OCI-LY1 (cell line): ENCODE measurements around the gene TEX53.

Source experiments
- H2AFZ ChIP-seq: fragments of 200-600 bp; sonication (generic), shearing (Covaris generic); 2 replicates; pipeline ENCODE4 v1.6.0; 2014; ENCODE audit warnings: antibody characterized with exemption, mild to moderate bottlenecking, low read length
- H3F3A ChIP-seq: fragments of 200-600 bp; sonication (generic), shearing (Covaris generic); 2 replicates; pipeline ENCODE4 v1.6.0; 2014; ENCODE audit warnings: mild to moderate bottlenecking, antibody characterized with exemption, low read length, moderate library complexity; ENCODE audit not compliant: insufficient read depth
- H3K27ac ChIP-seq: fragments of 200-600 bp; sonication (generic); 2 replicates; pipeline ENCODE4 v1.5.1; 2014; ENCODE audit warnings: low read length, mixed run types, mild to moderate bottlenecking, low read depth; ENCODE audit not compliant: poor library complexity, severe bottlenecking
- H3K27me3 ChIP-seq: fragments of 200-600 bp; sonication (generic); 2 replicates; pipeline ENCODE4 v1.6.0; 2014; ENCODE audit warnings: antibody characterized with exemption, mild to moderate bottlenecking, low read length, moderate library complexity; ENCODE audit not compliant: insufficient read depth
- H3K36me3 ChIP-seq: fragments of 200-600 bp; sonication (generic); 2 replicates; pipeline ENCODE4 v1.6.1; 2014; ENCODE audit warnings: mild to moderate bottlenecking, antibody characterized with exemption, low read length, moderate library complexity, mixed read lengths; ENCODE audit not compliant: insufficient read depth
- H3K4me1 ChIP-seq: fragments of 200-600 bp; sonication (generic); 2 replicates; pipeline ENCODE4 v1.5.1; 2014; ENCODE audit warnings: mild to moderate bottlenecking, low read length, moderate library complexity; ENCODE audit not compliant: insufficient read depth, severe bottlenecking
- H3K4me2 ChIP-seq: fragments of 200-600 bp; sonication (generic), shearing (Covaris generic); 2 replicates; pipeline ENCODE4 v1.6.1; 2014; ENCODE audit warnings: low read length
- H3K4me3 ChIP-seq: fragments of 200-600 bp; sonication (generic); 2 replicates; pipeline ENCODE4 v1.5.1; 2014; ENCODE audit warnings: low read length, low read depth, mild to moderate bottlenecking, mixed read lengths; ENCODE audit not compliant: poor library complexity, severe bottlenecking
- H3K79me2 ChIP-seq: fragments of 200-600 bp; shearing (Covaris generic); 2 replicates; pipeline ENCODE4 v1.6.1; 2016; ENCODE audit warnings: mixed run types, low read length, mixed read lengths; ENCODE audit not compliant: insufficient read depth
- H3K9ac ChIP-seq: fragments of 200-600 bp; sonication (generic), shearing (Covaris generic); 2 replicates; pipeline ENCODE4 v1.6.1; 2014; ENCODE audit warnings: mild to moderate bottlenecking, low read length, mixed read lengths
- H3K9me2 ChIP-seq: fragments of 200-600 bp; sonication (generic), shearing (Covaris generic); 2 replicates; pipeline ENCODE4 v1.6.1; 2014; ENCODE audit warnings: low read depth, mild to moderate bottlenecking, low read length, mixed read lengths
- H3K9me3 ChIP-seq: fragments of 200-600 bp; shearing (Covaris generic); 2 replicates; pipeline ENCODE4 v1.6.1; 2014; ENCODE audit warnings: low read length, mixed read lengths
- H4K20me1 ChIP-seq: fragments of 200-600 bp; sonication (generic), shearing (Covaris generic); 2 replicates; pipeline ENCODE4 v1.6.0; 2016; ENCODE audit warnings: mild to moderate bottlenecking, low read length; ENCODE audit not compliant: insufficient read depth
- EZH2 ChIP-seq: fragments of 200-600 bp; sonication (generic), shearing (Covaris generic); IDR thresholded peaks from 2 replicates; pipeline ENCODE4 v1.8.0; 2017; ENCODE audit warnings: borderline replicate concordance, mixed run types, mild to moderate bottlenecking, antibody characterized with exemption, low read length, moderate library complexity, mixed read lengths
- TF ChIP-seq, protein P1 (sequence below): fragments of 200-600 bp; sonication (generic), shearing (Covaris generic); IDR thresholded peaks from 2 replicates; pipeline ENCODE4 v1.5.1; 2017; ENCODE audit warnings: mild to moderate bottlenecking, antibody characterized with exemption, low read length, moderate library complexity, mixed read lengths

The TEX53 gene

DNA sequence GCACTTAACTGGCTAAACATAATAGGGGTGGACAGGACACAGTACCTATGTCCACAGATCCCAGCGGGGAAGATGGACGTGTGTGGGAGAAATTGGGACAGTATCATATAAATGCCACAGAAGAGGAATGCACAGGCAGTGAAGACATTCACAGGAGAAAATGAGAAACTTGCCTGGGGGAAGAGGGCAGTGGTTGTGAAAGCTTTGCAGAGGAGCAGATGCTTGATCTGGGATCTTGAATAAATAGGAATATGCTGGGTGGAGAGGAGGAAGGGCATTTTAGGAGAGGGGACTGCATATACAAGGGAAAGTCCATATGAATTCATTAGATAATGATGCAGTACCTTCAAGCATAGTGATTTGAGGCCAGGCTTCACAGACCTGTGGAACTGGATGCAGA is 32.9 kb downstream of the TEX53 start:
- TF ChIP-seq EZH2, result no peak
- TF ChIP-seq, protein P1, sequence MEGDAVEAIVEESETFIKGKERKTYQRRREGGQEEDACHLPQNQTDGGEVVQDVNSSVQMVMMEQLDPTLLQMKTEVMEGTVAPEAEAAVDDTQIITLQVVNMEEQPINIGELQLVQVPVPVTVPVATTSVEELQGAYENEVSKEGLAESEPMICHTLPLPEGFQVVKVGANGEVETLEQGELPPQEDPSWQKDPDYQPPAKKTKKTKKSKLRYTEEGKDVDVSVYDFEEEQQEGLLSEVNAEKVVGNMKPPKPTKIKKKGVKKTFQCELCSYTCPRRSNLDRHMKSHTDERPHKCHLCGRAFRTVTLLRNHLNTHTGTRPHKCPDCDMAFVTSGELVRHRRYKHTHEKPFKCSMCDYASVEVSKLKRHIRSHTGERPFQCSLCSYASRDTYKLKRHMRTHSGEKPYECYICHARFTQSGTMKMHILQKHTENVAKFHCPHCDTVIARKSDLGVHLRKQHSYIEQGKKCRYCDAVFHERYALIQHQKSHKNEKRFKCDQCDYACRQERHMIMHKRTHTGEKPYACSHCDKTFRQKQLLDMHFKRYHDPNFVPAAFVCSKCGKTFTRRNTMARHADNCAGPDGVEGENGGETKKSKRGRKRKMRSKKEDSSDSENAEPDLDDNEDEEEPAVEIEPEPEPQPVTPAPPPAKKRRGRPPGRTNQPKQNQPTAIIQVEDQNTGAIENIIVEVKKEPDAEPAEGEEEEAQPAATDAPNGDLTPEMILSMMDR, result no peak
- Histone ChIP-seq H3K27ac (no peak overlapping the region), H4K20me1 (no peaks in the 10 kb centered on the region), H3K79me2 (peaks cover 12% of the 10 kb centered on the region), H3K4me2 (no peak overlapping the region), H3K27me3 (no peaks in the 10 kb centered on the region), H3K4me1 (peaks cover 2% of the 10 kb centered on the region), H3K4me3 (no peak overlapping the region), H3K36me3 (peaks cover 87% of the 10 kb centered on the region), H3K9me3 (no peaks in the 10 kb centered on the region), H3F3A (no peaks in the 10 kb centered on the region), H2AFZ (no peak overlapping the region), H3K9me2 (no peaks in the 10 kb centered on the region), H3K9ac (no peak overlapping the region)

GRCh38 chr9:114621975-114622609 is 35.5 kb downstream of the TEX53 start:
- Histone ChIP-seq H3K9me3 (no peaks in the 10 kb centered on the region), H3K4me2 (no peak overlapping the region), H3F3A (no peaks in the 10 kb centered on the region), H2AFZ (no peak overlapping the region), H3K79me2 (peaks cover 26% of the 10 kb centered on the region), H3K36me3 (peaks cover 82% of the 10 kb centered on the region), H3K4me3 (no peak overlapping the region), H3K27ac (no peak overlapping the region), H3K4me1 (peaks cover 28% of the 10 kb centered on the region), H4K20me1 (no peaks in the 10 kb centered on the region), H3K9me2 (no peaks in the 10 kb centered on the region), H3K9ac (no peak overlapping the region), H3K27me3 (no peaks in the 10 kb centered on the region)
- no peak for TF ChIP-seq EZH2
- TF ChIP-seq, protein P1, result no peak

DNA sequence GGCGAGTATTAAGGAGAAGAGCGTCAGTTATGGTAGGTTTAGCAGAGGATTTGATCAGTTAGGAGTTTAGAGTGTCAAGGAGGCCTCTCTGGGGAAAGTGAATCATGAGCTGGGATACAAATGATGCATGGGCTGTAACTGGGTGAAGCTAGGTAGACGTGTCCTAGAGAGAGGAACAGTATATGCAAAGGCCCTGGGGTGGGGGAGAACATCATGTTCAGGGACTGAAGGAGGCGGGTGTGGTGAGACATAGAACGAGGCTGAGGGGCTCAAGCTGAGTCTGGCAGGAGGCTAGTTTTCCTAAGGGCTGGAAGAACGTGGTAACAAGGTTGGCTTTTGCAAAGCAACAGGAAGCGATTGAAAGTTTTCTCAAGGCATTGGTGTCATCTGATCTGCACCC is 36.0 kb downstream of the TEX53 start:
- peaks cover 34% of the 10 kb centered on the region for H3K4me1 ChIP-seq
- peaks cover 26% of the 10 kb centered on the region for H3K79me2 ChIP-seq
- H3K9me3 ChIP-seq, result no peaks in the 10 kb centered on the region
- no peak overlapping the region for H3K4me2 ChIP-seq
- no peaks in the 10 kb centered on the region for H3K27me3 ChIP-seq
- H3K4me3 ChIP-seq, result no peak overlapping the region
- H3K9ac ChIP-seq, result no peak overlapping the region
- TF ChIP-seq, protein P1, result no peak
- no peak for TF ChIP-seq EZH2
- H4K20me1 ChIP-seq, result no peaks in the 10 kb centered on the region
- peaks cover 77% of the 10 kb centered on the region for H3K36me3 ChIP-seq
- H2AFZ ChIP-seq, result no peak overlapping the region
- 0 out of 2 replicates have a peak, but pooled peaks cover 3% of the 10 kb centered on the region for H3F3A ChIP-seq
- no peak overlapping the region for H3K27ac ChIP-seq
- no peaks in the 10 kb centered on the region for H3K9me2 ChIP-seq
